ENCODE measurements around the gene MGLL. TPM values are rescaled to one million over a fixed set of nuclear protein-coding genes. Genes with fewer than 3 reads are reported as not detected.

The MGLL gene
- total RNA-seq, 4 donors from 2014 or later: 37.9 to 54.3 (median 45.2) TPM

DNA sequence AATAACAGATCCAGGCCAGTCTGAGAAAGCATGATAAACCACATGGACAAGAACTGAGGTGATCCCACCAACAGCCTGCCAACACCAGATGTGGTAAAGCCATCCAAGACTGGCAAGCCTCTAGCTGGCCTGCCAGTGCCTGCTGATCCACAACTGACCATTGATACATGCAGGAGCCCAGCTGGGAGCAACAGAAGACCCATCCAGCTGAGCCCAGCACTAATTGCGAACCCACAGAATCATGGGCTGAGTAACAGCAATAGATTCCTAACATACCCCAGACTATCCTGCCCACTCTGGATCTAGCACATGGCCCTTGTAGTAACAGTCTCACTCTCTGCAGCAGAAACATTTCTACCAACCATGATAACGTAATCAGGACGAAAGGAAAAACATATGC lies 10.6 kb downstream of the MGLL start:
- Histone ChIP-seq H3K4me1 (peaks cover 29% of the 10 kb centered on the region), H3K27ac (no peak overlapping the region), H3K4me3 (no peak overlapping the region), H3K9me3 (no peaks in the 10 kb centered on the region), H3K27me3 (no peaks in the 10 kb centered on the region), H3K36me3 (peaks cover 27% of the 10 kb centered on the region)
- no peak for TF ChIP-seq POLR2AphosphoS5 (IDR thresholded peaks at IDR 0.05)
- TF ChIP-seq POLR2A (IDR thresholded peaks at IDR 0.05): no peak
- TF ChIP-seq, protein P1, sequence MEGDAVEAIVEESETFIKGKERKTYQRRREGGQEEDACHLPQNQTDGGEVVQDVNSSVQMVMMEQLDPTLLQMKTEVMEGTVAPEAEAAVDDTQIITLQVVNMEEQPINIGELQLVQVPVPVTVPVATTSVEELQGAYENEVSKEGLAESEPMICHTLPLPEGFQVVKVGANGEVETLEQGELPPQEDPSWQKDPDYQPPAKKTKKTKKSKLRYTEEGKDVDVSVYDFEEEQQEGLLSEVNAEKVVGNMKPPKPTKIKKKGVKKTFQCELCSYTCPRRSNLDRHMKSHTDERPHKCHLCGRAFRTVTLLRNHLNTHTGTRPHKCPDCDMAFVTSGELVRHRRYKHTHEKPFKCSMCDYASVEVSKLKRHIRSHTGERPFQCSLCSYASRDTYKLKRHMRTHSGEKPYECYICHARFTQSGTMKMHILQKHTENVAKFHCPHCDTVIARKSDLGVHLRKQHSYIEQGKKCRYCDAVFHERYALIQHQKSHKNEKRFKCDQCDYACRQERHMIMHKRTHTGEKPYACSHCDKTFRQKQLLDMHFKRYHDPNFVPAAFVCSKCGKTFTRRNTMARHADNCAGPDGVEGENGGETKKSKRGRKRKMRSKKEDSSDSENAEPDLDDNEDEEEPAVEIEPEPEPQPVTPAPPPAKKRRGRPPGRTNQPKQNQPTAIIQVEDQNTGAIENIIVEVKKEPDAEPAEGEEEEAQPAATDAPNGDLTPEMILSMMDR (IDR thresholded peaks at IDR 0.05): no peak
- no peak for TF ChIP-seq EP300 (IDR thresholded peaks at IDR 0.05)
- WGBS: 100% methylated on average over 3 of the region's 3 CpGs
- no peak for DNase-seq (ENCODE audit: low spot score in 2 of 2)

DNA sequence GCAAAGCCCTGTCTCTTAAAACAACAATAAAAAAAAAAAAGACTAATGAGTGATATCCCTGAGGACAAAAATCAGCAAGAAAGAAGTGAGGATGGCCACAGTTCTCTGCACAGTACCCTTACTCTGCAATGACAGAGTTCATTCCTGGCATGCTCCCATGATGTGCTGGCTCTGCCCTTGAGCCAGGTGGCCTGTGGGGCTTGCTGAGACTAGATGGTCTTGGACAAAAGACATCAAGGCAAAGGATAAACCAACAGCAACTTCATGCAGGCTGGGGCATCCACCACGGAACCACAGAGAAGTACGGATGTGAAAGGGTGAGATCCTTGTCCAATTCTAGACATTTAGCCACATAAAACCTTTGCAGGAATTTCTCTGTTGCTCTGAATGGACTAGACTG lies 12.7 kb downstream of the MGLL start:
- DNase-seq (ENCODE audit: low spot score in 2 of 2): no peak
- Histone ChIP-seq H3K36me3 (peaks cover 20% of the 10 kb centered on the region), H3K27me3 (no peaks in the 10 kb centered on the region), H3K4me3 (no peak overlapping the region), H3K9me3 (no peaks in the 10 kb centered on the region), H3K4me1 (peaks cover 14% of the 10 kb centered on the region), H3K27ac (no peak overlapping the region)
- 100% methylated on average over 2 of the region's 2 CpGs for WGBS
- no peak for TF ChIP-seq POLR2AphosphoS5 (IDR thresholded peaks at IDR 0.05)
- no peak for TF ChIP-seq POLR2A (IDR thresholded peaks at IDR 0.05)
- TF ChIP-seq, protein P1 (IDR thresholded peaks at IDR 0.05): no peak
- TF ChIP-seq EP300 (IDR thresholded peaks at IDR 0.05): no peak

DNA sequence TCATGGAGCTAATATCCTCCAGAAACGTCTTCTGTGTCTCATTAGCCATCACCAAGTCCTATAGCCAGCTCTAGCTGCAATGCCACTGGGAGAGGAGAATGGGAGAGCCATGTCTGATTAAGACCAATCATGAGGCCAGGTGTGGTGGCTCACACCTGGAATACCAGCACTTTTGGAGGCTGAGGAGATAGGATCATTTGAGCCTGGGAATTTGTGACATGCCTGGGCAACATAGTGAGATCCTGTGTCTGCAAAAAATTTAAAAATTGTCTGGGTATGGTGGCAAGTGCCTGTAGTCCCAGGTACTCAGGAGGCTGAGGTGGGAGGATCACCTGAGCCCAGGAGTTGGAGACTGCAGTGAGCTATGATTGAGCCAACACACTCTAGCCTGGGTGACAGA lies 13.1 kb downstream of the MGLL start:
- Histone ChIP-seq H3K4me3 (no peak overlapping the region), H3K4me1 (peaks cover 11% of the 10 kb centered on the region), H3K36me3 (peaks cover 20% of the 10 kb centered on the region), H3K27me3 (no peaks in the 10 kb centered on the region), H3K9me3 (no peaks in the 10 kb centered on the region), H3K27ac (no peak overlapping the region)
- DNase-seq (ENCODE audit: low spot score in 2 of 2): no peak
- no peak for TF ChIP-seq EP300 (IDR thresholded peaks at IDR 0.05)
- TF ChIP-seq POLR2AphosphoS5 (IDR thresholded peaks at IDR 0.05): no peak
- no peak for TF ChIP-seq POLR2A (IDR thresholded peaks at IDR 0.05)
- TF ChIP-seq, protein P1 (IDR thresholded peaks at IDR 0.05): no peak
- 93% methylated on average over 1 of the region's 1 CpG for WGBS

DNA sequence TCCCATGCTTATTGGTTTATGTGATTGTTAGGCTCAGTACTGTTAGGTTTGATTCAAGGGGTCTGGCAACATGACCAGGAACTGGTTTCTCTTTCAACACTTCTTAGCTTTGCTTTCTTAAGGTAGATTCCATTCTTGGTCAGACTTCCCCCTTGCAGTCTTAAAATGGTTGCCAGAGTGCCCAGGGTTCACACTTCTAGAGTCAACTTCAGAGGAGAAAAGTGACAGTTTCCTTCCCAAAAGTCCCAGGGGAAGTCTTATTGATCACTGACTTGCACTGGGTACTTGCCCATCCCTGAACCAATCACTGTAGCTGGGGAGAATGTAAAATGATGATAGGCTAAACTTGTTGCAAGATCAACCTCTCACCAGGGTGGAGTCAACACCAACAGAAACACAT lies 14.1 kb downstream of the MGLL start:
- Histone ChIP-seq H3K36me3 (peaks cover 20% of the 10 kb centered on the region), H3K4me1 (peaks cover 8% of the 10 kb centered on the region), H3K27ac (no peak overlapping the region), H3K4me3 (no peak overlapping the region), H3K27me3 (no peaks in the 10 kb centered on the region), H3K9me3 (no peaks in the 10 kb centered on the region)
- no peak for DNase-seq (ENCODE audit: low spot score in 2 of 2)
- TF ChIP-seq, protein P1 (IDR thresholded peaks at IDR 0.05): no peak
- TF ChIP-seq POLR2A (IDR thresholded peaks at IDR 0.05) (no peak), POLR2AphosphoS5 (IDR thresholded peaks at IDR 0.05) (no peak), EP300 (IDR thresholded peaks at IDR 0.05) (no peak)

DNA sequence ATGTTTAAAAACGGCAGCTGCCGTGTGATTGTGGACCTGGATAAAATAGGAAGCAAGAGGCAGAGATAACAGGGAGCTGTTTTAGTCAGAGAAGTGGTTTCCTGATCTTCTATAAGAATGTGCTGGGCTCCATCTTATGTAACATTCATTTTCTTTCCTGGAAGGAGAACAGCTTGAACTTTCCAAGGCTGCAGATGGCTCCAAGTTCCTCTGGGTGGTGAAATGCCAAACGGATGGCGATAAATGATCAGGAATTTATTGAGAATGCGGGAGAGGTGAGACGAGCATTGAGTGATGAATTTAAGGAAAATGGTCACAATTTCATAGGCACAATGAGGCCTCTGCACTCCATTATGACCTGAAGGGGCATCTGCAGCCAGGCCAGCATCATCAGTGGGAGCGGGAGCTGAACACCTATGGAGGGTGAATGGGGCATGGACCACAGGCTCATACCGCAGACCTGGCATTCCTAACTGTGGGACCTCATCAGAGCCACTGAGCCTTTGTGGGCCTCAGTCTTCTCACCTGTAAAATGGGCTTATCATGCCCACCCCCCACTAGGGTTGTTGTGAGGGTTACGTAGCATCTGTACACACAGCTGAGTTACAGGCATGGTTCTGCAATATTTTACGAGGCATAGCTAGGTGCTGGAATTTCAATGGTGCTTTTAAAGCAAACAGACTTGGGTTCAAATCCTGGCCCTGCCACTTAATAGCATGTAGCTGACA lies 17.1 kb downstream of the MGLL start:
- no peak for TF ChIP-seq POLR2A (IDR thresholded peaks at IDR 0.05)
- TF ChIP-seq, protein P1 (IDR thresholded peaks at IDR 0.05): no peak
- TF ChIP-seq EP300 (IDR thresholded peaks at IDR 0.05): no peak
- TF ChIP-seq POLR2AphosphoS5 (IDR thresholded peaks at IDR 0.05): no peak
- no peaks in the 10 kb centered on the region for H3K27me3 ChIP-seq
- no peak for DNase-seq (ENCODE audit: low spot score in 2 of 2)

More for the DNA sequence above, 17.1 kb downstream of the MGLL start:
- Histone ChIP-seq H3K36me3 (no peaks in the 10 kb centered on the region), H3K9me3 (no peaks in the 10 kb centered on the region), H3K27ac (no peak overlapping the region), H3K4me3 (no peak overlapping the region), H3K4me1 (peaks cover 10% of the 10 kb centered on the region)
- WGBS: 78% methylated on average over 10 of the region's 10 CpGs

Measured in suprapubic skin (tissue), 4 donors.